Fibroblast of lung (primary cell): ENCODE measurements around the gene SAFB. TPM values are rescaled to one million over a fixed set of nuclear protein-coding genes. Genes with fewer than 3 reads are reported as not detected.

Experiments
- DNase-seq, 2 donors: peaks; one replicate each; pipeline versions ENCODE4 v3.0.0 to v3.0.0-alpha.2; 2010; ENCODE audit warnings: low read depth in 2 of 2
- H2AFZ ChIP-seq: 2 replicates; pipeline ENCODE4 v1.5.1; 2012; ENCODE audit warnings: low read length, control low read depth, inconsistent platforms
- H3K27ac ChIP-seq: 2 replicates; pipeline ENCODE4 v1.5.1; 2011; ENCODE audit warnings: low read length, control low read depth; ENCODE audit not compliant: insufficient read depth
- H3K27me3 ChIP-seq: 2 replicates; pipeline ENCODE4 v1.5.1; 2011; ENCODE audit warnings: mild to moderate bottlenecking, low read length; ENCODE audit not compliant: control insufficient read depth, insufficient read depth
- H3K36me3 ChIP-seq: 2 replicates; pipeline ENCODE4 v1.5.1; 2011; ENCODE audit warnings: low read length; ENCODE audit not compliant: control insufficient read depth, insufficient read depth
- H3K4me1 ChIP-seq: 2 replicates; pipeline ENCODE4 v1.5.1; 2011; ENCODE audit warnings: low read length; ENCODE audit not compliant: control insufficient read depth, insufficient read depth; ENCODE audit errors: extremely low read depth
- H3K4me2 ChIP-seq: 2 replicates; pipeline ENCODE4 v1.5.1; 2011; ENCODE audit warnings: low read length, control low read depth; ENCODE audit not compliant: insufficient read depth; ENCODE audit errors: extremely low read depth
- H3K4me3 ChIP-seq, 4 experiments: fragments of 200-600 bp in 1 of 4; sonication (generic) in 1 of 4; replicated peaks in 1 of 4; 2 replicates each; pipeline ENCODE4 v1.5.1; 2011 to 2016; ENCODE audit warnings: low read length in 4 of 4, low read depth in 3 of 4, mild to moderate bottlenecking in 3 of 4, control low read depth in 2 of 4, inconsistent platforms in 1 of 4, mixed read lengths in 1 of 4; ENCODE audit not compliant: insufficient read depth in 1 of 4; ENCODE audit errors: control extremely low read depth in 1 of 4
- H3K79me2 ChIP-seq: 2 replicates; pipeline ENCODE4 v1.5.1; 2012; ENCODE audit warnings: mild to moderate bottlenecking, low read length, inconsistent platforms; ENCODE audit not compliant: control insufficient read depth, insufficient read depth
- H3K9ac ChIP-seq: 2 replicates; pipeline ENCODE4 v1.5.1; 2011; ENCODE audit warnings: mild to moderate bottlenecking, low read length, control low read depth; ENCODE audit not compliant: insufficient read depth
- H3K9me3 ChIP-seq: 2 replicates; pipeline ENCODE4 v1.5.1; 2012; ENCODE audit warnings: low read depth, low read length; ENCODE audit not compliant: control insufficient read depth, insufficient read depth
- H4K20me1 ChIP-seq: 2 replicates; pipeline ENCODE4 v1.5.1; 2011; ENCODE audit warnings: low read length; ENCODE audit not compliant: control insufficient read depth, insufficient read depth; ENCODE audit errors: extremely low read depth
- EZH2 ChIP-seq: IDR thresholded peaks from 2 replicates; pipeline ENCODE4 v1.5.1; 2012; ENCODE audit warnings: low read length, control low read depth, mild to moderate bottlenecking; ENCODE audit errors: missing control alignments
- polyA plus RNA-seq, 2 donors: library from polyadenylated mRNA; depleted of rRNA in 1 of 2; stranded (reverse) in 1 of 2; unstranded in 1 of 2; fragments of >200 nt; gene quantifications; 2 replicates each; pipeline ENCODE4 v1.2.1, GENCODE V29; 2011 to 2012; ENCODE audit warnings: missing spikeins in 1 of 2
- total RNA-seq: library from RNA; depleted of rRNA; stranded (reverse); fragments of >200 nt; gene quantifications from 2 replicates; pipeline ENCODE4 v1.2.1, GENCODE V29; 2014
- TF ChIP-seq, protein P1 (sequence below), 2 donors: IDR thresholded peaks in 1 of 2; conservative IDR thresholded peaks in 1 of 2; 1 replicate in 1 of 2; 2 replicates in 1 of 2; pipeline ENCODE4 v1.5.1; 2011 to 2012; ENCODE audit warnings: low read length in 2 of 2, control low read depth in 1 of 2, inconsistent platforms in 1 of 2, low read depth in 1 of 2, mild to moderate bottlenecking in 1 of 2

Gene SAFB
- total and polyA plus RNA-seq, 2 donors (not counting 1 experiment from before 2014, with no cell fraction given) = 28.0 to 51.0 TPM

DNA sequence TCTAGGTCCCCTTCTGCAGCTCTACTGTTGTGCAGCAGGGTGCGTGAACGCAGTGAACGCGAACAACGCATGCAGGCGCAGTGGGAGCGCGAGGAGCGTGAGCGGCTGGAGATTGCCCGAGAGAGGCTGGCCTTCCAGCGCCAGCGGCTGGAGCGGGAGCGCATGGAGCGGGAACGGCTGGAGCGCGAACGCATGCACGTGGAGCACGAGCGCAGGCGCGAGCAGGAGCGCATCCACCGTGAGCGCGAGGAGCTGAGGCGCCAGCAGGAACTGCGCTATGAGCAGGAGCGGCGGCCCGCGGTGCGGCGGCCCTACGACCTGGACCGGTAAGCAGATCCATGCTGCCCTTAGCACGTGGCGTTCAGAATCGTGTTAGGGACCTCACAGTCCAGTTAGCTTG is 38.6 kb downstream of the SAFB start:
- Histone ChIP-seq H2AFZ (no peak overlapping the region), H4K20me1 (no peaks in the 10 kb centered on the region), H3K9ac (no peak overlapping the region), H3K27me3 (no peaks in the 10 kb centered on the region), H3K27ac (no peak overlapping the region), H3K36me3 (peaks cover 14% of the 10 kb centered on the region), H3K9me3 (no peaks in the 10 kb centered on the region), H3K4me1 (peaks cover 3% of the 10 kb centered on the region), H3K79me2 (no peaks in the 10 kb centered on the region), H3K4me2 (no peak overlapping the region), H3K4me3 (no peak overlapping the region)
- DNase-seq = no peak
- TF ChIP-seq, protein P1, sequence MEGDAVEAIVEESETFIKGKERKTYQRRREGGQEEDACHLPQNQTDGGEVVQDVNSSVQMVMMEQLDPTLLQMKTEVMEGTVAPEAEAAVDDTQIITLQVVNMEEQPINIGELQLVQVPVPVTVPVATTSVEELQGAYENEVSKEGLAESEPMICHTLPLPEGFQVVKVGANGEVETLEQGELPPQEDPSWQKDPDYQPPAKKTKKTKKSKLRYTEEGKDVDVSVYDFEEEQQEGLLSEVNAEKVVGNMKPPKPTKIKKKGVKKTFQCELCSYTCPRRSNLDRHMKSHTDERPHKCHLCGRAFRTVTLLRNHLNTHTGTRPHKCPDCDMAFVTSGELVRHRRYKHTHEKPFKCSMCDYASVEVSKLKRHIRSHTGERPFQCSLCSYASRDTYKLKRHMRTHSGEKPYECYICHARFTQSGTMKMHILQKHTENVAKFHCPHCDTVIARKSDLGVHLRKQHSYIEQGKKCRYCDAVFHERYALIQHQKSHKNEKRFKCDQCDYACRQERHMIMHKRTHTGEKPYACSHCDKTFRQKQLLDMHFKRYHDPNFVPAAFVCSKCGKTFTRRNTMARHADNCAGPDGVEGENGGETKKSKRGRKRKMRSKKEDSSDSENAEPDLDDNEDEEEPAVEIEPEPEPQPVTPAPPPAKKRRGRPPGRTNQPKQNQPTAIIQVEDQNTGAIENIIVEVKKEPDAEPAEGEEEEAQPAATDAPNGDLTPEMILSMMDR (conservative IDR thresholded peaks at IDR 0.05 in 1 of 2, IDR thresholded peaks at IDR 0.05 in 1 of 2; ENCODE audit: low read depth in 1 of 2, low read length in 2 of 2) = no peak
- TF ChIP-seq EZH2 = no peak

DNA sequence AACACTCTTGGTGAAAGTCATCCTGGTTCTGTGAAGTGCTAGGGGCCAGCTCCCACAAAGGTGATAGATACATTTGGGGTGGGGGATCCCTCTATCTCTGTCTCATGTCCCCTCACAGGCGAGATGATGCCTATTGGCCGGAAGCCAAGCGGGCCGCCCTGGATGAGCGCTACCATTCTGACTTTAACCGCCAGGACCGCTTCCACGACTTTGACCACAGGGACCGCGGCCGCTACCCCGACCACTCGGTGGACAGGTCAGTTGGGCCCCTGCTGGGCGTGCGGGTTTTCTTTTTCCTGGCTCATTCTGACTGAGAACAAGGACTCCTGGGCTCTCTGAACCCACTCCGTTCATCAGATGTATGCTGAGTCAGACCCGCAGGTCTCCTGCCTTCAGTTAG is 41.0 kb downstream of the SAFB start:
- Histone ChIP-seq H3K9me3 (no peaks in the 10 kb centered on the region), H3K4me1 (peaks cover 3% of the 10 kb centered on the region), H3K27me3 (no peaks in the 10 kb centered on the region), H3K4me3 (no peak overlapping the region), H3K27ac (no peak overlapping the region), H3K36me3 (peaks cover 28% of the 10 kb centered on the region), H2AFZ (no peak overlapping the region), H3K9ac (no peak overlapping the region), H4K20me1 (no peaks in the 10 kb centered on the region), H3K79me2 (no peaks in the 10 kb centered on the region), H3K4me2 (no peak overlapping the region)
- no peak for DNase-seq
- no peak for TF ChIP-seq EZH2
- TF ChIP-seq, protein P1 (conservative IDR thresholded peaks at IDR 0.05 in 1 of 2, IDR thresholded peaks at IDR 0.05 in 1 of 2; ENCODE audit: low read depth in 1 of 2, low read length in 2 of 2) = no peak

DNA sequence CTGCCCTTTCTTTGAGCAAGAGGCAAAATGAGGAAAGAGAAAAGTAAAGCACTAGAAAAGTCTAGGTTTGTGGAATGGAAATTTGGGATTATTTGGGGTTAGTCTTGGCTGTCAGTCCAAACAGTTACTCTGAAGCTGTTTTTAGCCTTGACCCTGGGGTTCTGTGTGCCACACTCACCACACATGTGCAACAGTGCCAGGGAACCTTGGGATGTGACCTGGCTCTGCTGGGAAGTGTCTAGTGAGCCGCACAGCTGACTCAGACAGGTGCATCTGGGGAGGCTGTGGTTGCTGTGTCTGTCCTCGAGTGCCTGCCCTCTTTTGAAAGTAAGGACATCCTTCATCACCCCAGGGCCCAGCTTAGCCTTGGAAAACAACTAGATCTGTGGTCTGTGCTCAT is 41.6 kb downstream of the SAFB start:
- Histone ChIP-seq H4K20me1 (no peaks in the 10 kb centered on the region), H3K9ac (no peak overlapping the region), H3K9me3 (no peaks in the 10 kb centered on the region), H3K27ac (no peak overlapping the region), H3K4me1 (peaks cover 3% of the 10 kb centered on the region), H3K79me2 (no peaks in the 10 kb centered on the region), H3K4me3 (no peak overlapping the region), H3K27me3 (no peaks in the 10 kb centered on the region), H2AFZ (no peak overlapping the region), H3K36me3 (peaks cover 33% of the 10 kb centered on the region), H3K4me2 (no peak overlapping the region)
- TF ChIP-seq, protein P1 (conservative IDR thresholded peaks at IDR 0.05 in 1 of 2, IDR thresholded peaks at IDR 0.05 in 1 of 2; ENCODE audit: low read depth in 1 of 2, low read length in 2 of 2) = no peak
- TF ChIP-seq EZH2 = no peak
- DNase-seq = no peak
